Measurements from ENCODE around the gene ST8SIA2.

The ST8SIA2 gene

GRCh38 chr15:92394309-92395097 is 822 bp downstream of the ST8SIA2 start:
- H3K4me3 ChIP-seq (ENCODE audit: control insufficient read depth, low read depth, low read length): no peak overlapping the region
- TF ChIP-seq, protein P1, sequence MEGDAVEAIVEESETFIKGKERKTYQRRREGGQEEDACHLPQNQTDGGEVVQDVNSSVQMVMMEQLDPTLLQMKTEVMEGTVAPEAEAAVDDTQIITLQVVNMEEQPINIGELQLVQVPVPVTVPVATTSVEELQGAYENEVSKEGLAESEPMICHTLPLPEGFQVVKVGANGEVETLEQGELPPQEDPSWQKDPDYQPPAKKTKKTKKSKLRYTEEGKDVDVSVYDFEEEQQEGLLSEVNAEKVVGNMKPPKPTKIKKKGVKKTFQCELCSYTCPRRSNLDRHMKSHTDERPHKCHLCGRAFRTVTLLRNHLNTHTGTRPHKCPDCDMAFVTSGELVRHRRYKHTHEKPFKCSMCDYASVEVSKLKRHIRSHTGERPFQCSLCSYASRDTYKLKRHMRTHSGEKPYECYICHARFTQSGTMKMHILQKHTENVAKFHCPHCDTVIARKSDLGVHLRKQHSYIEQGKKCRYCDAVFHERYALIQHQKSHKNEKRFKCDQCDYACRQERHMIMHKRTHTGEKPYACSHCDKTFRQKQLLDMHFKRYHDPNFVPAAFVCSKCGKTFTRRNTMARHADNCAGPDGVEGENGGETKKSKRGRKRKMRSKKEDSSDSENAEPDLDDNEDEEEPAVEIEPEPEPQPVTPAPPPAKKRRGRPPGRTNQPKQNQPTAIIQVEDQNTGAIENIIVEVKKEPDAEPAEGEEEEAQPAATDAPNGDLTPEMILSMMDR (conservative IDR thresholded peaks at IDR 0.05; ENCODE audit: control insufficient read depth, insufficient read depth, low read depth, low read length): no peak
- DNase-seq (ENCODE audit: low read depth): no peak

DNA sequence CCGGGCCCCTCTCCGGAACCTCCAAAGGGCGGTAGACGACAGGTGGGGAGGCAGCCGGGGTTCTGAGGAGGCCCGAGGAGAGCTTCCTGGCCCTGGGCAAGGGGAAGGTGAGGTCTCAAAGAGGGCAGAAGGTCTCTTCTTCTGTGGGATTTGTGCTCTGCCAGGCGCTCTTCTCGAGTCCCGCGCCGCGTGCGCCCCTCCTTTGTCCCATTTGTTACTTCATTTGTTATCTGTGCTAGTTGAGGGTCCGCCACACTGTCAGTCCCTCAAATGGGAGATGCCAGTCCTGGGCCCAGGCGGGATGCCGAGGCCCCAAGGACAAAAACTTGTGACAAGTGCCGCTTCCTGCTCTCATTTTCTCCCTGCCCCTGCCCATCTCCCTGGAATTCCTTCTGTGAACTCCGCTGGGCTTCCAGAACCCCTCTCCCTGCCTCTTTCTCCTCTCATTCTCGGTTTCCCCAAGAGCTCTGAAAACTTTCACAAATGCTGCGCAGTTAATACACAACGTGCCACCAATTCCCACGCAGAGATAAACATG is 1.5 kb downstream of the ST8SIA2 start:
- no peak overlapping the region for H3K4me3 ChIP-seq (ENCODE audit: control insufficient read depth, low read depth, low read length)
- DNase-seq (ENCODE audit: low read depth): no peak
- TF ChIP-seq, protein P1 (conservative IDR thresholded peaks at IDR 0.05; ENCODE audit: control insufficient read depth, insufficient read depth, low read depth, low read length): no peak

DNA sequence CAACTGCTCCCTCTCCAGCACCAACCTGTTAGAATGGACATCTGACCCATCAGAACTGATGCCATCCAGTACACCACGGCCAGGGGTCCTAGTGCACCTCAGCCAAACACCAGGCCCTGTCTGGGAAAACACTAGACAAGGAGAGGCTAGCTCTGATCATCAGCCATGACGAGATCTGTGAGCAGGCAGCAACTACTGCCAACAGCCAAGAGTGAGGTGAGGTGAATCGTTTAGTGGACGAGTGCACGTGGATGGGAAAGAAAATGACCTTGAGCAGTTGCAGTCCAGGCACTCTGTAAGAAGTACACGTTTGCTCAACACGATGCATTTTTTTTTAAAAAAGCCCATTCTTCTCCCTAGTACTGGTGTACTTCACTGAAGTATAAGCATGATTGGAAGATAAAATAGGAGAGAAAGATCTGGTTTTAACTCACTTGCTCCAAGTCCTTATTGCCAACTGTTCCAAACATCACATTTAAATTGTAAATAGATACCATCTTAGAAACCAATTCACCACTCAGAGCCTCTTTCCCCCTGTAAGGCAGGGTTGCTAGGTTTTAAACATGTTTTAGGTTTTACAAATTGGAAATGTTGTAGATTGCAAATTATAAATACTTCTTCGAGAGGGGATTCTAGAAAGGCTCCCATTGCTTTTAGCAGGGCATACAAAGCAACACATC is 5.7 kb downstream of the ST8SIA2 start:
- no peak for DNase-seq (ENCODE audit: low read depth)
- no peak overlapping the region for H3K4me3 ChIP-seq (ENCODE audit: control insufficient read depth, low read depth, low read length)
- TF ChIP-seq, protein P1 (conservative IDR thresholded peaks at IDR 0.05; ENCODE audit: control insufficient read depth, insufficient read depth, low read depth, low read length): no peak

GRCh38 chr15:92400573-92400972 is 6.9 kb downstream of the ST8SIA2 start:
- TF ChIP-seq, protein P1 (conservative IDR thresholded peaks at IDR 0.05; ENCODE audit: control insufficient read depth, insufficient read depth, low read depth, low read length): no peak
- no peak for DNase-seq (ENCODE audit: low read depth)
- no peak overlapping the region for H3K4me3 ChIP-seq (ENCODE audit: control insufficient read depth, low read depth, low read length)

- TF ChIP-seq, protein P1 (conservative IDR thresholded peaks at IDR 0.05; ENCODE audit: control insufficient read depth, insufficient read depth, low read depth, low read length): no peak
- no peak for DNase-seq (ENCODE audit: low read depth)
- no peak overlapping the region for H3K4me3 ChIP-seq (ENCODE audit: control insufficient read depth, low read depth, low read length)
These were observed 7.5 kb downstream of the ST8SIA2 start for GRCh38 chr15:92400980-92401787.

DNA sequence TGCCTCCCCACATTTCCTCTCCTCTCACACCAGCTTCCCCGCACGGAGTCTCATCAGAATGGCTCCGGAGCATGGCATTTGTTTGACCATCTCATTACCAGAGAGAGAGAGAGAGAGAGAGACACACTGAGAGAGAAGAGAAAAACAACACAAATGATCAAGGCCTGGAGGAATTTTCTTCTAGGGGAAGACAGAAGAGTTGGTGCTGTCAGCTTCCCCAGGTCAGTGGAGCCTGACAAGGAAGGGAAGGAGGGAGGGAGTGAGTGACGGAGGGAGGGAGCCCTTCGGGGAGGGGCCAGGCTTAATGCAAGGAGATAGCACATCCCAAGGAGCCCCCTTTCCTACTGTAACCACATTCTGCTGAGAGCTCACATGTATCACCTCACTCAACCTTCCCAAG is 9.1 kb downstream of the ST8SIA2 start:
- H3K4me3 ChIP-seq (ENCODE audit: control insufficient read depth, low read depth, low read length): no peak overlapping the region
- TF ChIP-seq, protein P1 (conservative IDR thresholded peaks at IDR 0.05; ENCODE audit: control insufficient read depth, insufficient read depth, low read depth, low read length): no peak
- no peak for DNase-seq (ENCODE audit: low read depth)

Measured in fibroblast of mammary gland (primary cell).